Measurements from ENCODE around the gene WSCD1.

GRCh38 chr17:6108987-6109386 is 38.8 kb downstream of the WSCD1 start:
- TF ChIP-seq CTCF (IDR thresholded peaks at IDR 0.05), result no peak
- TF ChIP-seq POLR2AphosphoS5 (IDR thresholded peaks at IDR 0.05), result no peak
